CD4-positive, alpha-beta T cell treated with Interferon alpha-2 for 1 hour (primary cell): ENCODE measurements around the gene FGD6.

Experiments
- DNase-seq, 2 donors: peaks; one replicate each; pipeline ENCODE4 v3.0.0-alpha.2; 2020 to 2022

FGD6 gene

DNA sequence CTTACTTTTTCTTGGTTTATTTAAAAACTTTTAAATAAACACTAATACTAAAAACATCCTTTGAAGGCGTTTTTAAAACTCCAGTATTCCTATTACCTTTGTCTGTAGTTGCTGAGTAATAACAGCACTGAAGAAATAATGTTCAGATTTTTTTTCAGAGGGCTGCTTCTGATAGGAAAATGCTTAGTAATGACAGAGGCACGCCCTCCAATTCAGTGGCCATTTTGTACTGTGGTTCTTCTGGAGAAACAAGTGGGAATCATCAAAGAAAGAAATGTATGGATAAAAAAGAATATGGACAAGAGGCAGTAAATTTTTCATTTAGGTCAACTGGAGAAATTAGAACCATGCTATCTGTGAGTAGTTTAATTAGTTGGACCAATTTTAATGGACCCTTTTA is 13.9 kb upstream of the FGD6 start:
- DNase-seq: no peak

DNA sequence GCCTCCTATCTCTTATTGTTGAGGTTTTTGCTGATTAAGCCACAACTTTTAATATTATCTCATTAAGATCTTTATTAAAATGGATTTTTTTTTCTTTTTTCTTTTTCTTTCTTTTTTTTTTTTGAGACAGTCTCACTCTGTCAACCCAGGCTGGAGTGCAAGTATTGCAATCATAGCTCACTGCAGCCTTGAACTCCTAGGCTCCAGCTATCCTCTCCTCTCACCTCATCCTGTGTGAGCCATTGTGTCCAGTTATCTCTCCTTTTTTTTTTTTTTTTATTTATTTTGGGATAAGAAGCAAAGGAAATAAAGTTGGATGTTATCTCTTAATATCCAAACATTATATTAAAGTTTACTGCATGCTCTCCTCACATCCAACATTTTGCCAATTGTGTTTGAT is 13.0 kb upstream of the FGD6 start:
- no peak for DNase-seq

DNA sequence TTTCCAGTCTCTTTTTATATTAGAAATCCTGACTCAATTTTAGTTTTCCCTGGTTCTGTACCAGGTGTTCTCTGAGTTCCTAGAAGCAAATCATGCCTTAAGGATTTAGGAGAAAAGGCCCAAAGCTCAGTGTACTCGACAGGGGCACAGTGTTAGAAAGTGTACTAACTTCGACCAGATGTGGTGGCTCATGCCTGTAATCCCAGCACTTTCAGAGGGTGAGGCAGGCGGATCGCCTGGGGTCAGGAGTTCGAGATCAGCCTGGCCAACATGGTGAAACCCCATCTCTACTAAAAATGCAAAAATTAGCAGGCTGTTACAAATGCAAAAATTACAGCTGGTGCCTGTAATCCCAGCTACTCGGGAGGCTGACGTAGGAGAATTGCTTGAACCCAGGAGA is 12.4 kb upstream of the FGD6 start:
- DNase-seq: no peak

DNA sequence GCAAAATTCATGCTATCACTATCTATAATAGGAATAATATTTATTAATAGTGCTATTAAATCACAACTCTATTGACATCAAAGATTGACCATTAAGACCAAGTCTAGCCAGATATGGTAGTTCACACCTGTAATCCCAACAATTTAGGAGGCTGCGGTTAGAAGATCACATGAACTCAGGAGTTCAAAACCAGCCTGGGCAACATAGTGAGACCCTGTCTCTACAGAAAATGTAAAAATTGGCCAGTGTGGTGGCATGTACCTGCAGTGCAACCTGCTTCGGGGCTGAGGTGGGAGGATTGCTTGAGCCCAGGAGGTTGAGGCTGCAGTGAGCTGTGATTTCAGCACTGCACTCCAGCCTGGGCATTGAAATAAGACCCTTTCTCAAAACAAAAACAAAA is 11.3 kb upstream of the FGD6 start:
- DNase-seq: no peak

DNA sequence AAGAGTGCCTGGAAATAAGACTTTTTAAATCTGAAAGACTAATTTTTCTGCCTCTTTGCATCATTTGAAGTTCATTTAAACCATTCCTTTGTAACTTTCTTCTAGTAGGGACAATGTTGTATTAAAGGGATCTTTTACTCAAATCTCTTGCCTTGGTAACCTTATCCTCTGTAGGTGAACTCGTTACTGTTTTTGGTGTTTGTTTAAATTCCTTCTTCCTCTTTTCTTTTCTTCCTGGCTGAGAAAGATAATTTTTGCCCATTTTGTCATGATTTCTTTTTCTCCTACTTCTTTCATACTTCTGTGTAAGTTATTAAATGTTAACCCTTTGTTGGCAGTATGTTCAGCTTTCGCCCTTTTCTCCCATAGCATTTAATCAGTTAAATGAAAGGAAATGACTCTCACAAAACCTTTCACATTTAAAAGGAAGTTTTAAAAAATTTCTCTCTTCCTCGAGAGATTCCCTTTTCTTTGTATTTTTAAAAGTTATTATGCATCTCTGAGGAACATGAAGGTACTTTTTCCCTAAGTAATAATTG is 10.6 kb upstream of the FGD6 start:
- DNase-seq: no peak

DNA sequence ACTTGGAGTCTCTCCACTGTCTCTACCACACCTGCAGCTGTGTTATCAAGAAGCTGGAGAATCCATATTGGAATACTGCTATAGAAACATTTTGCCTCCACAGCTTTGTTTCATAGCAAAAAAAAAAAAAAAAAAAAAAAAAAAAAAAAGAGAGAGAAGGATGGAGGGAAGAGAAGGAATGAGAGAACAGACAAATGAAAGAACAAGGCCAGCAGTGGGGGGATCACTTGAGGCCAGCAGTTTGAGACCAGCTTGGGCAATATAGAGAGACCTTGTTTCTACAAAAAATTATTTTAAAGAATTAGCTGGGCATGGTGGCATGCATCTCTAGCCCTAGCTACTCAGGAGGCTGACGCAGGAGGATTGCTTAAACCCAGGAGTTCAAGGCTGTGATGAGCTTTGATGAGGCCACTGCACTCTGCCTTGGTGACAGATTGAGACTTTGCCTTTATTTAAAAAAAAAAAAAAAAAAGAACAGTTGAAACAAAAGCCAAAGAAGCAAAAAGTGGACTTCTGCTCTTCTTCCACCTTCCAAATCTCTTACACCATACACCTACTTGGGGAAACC is 8.5 kb upstream of the FGD6 start:
- DNase-seq: no peak

DNA sequence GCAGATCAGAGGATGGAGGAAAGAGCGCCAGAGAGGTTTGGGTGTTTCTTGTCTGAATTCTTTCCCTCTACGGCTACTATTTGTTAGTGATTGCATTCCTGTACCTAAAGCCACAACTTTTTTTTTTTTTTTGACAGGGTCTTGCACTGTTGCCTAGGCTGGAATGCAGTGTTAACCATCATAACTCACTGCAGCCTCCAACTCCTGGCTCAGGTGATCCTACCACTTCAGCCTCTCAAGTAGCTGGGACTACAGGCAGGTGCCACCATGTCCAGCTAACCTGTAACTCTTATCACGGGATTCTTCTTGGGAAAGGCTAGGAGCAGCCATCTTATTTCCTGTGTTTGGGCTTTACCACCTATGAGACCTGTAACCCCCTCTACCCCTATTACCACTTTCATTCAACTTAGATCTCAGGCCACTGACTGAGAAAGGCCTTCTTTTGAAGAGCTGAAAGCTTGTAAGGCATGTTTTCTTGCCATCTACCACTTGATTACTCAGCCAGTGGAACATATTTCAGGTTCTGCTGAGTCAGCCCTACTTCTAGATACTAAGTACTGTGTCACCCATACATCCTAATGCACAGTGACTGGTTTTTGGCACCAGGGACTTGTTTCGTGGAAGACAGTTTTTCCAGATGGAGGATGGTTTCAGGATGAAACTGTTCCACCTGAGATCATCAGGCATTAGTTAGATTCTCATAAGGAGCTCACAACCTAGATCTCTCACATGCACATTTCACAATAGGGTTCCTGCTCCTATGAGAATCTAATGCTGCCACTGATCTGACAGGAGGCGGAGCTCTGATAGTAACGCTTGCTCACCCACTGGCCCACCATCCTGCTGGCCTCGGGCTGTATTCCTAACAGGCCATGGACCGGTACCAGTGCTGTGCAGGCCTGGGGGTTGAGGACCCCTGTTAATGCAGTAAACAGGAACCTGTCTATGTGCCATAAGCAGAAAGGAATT is 7.2 kb upstream of the FGD6 start:
- DNase-seq: no peak

DNA sequence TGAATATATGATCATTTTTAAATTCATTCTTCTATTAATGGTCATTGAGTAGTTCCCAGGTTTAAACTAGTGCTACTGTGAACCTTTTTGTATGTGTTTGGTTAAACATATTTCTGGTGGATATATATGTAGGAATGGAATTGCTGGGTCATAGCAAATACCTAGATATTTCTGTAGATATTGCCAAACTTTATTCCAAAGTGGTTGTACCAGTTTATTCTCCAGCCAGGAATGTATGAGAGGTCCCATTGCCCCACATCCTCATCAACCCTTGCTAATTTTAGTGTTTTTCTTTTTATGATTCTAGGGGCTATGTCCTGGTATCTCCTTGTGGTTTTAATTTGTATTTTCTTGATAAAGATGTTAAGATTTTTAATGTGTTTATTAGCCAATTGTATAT is 3.5 kb upstream of the FGD6 start:
- DNase-seq: no peak

DNA sequence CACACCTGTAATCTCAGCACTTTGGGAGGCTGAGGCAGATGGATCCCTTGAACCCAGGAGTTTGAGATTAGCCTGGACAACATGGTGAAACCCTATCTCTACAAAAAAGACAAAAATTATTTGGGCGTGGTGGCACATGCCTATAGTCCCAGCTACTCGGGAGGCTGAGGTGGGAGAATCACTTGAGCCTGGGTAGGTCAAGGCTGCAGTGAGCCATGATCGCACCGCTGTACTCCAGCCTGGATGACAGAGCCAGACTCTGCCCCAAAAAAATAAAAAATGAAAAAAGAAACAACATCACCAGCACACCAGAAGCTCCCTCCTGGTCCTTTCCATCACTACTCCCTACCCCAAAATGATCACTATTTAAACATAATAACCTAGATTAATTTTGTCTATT is 2.9 kb upstream of the FGD6 start:
- DNase-seq: no peak

DNA sequence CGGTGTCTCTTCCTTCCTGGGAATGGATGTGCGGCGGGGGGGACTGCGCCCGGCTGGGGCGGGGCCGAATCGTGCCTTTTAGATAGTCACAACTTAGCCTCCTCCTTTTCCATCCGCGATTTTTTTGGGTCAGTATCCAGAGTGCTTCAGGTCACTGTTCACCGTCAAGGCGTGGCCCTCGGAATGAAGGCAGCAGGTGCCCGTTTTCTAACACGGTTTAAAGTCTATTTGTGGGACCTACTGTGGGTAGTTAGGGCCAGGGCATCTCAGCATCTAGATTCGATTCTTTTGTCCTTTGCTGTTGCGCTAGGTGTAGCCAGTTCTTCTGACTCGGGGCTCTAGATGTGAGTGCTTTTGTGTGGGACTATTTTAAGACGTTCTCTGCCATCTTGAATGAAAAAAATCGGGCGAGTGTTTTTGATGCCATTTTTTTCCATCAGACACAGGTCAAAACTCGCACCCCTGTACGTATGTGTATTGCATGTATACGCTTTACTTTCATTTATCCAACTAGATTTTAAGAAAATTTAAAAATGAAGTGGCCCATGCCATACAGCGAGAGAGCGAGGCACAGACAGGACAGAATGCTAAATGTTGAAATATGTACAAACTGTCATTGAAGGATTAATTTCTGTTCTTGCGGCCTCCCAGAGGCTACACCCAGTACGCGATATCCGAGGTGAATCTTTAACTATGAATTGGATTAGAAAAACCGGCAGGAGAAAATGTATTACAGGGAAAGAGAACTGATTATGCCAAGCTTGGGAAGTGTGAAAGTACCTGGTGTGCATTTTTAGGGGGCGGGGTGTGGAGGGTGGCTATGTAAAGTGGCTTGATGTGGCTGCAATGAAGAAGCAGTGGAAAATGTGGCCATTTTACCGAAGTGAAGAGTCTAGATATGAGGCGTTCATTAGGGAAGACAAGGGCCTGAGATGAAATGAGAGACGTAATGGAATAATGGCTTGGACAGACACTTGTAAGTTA is 1.2 kb upstream of the FGD6 start:
- peak; percentile 20 to 61 for DNase-seq

DNA sequence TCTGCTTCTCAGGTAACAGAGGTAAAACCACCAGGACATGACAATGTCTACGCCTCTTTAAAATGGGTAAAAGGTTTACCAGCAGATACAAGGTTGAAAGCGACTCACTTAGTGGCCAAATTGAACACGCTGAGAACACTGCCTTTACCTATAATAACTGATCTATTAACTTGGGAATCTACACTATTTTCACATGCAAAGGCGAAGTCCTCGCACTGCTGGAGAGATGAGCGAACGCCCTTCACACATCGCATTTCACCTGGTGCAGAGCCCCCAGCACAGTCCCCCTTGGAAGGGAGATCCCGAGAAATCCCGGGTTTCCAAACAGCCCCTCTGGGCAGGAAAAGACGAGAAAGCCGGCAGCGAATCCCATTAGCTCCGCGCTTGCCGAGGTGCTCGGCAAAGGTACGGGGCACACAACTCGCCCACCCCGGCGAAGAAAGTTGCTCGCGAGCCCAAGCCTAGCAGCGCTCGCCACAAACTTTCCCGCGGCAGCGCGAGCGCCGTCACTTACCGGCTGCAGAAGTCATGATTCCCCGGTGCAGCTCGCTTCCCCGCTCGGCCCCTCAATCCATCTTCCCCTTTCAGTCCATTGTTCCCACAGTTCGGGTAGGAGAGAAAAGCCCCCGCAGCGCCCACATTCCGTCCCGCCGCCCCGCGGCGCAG is 423 bp downstream of the FGD6 start:
- no peak for DNase-seq

DNA sequence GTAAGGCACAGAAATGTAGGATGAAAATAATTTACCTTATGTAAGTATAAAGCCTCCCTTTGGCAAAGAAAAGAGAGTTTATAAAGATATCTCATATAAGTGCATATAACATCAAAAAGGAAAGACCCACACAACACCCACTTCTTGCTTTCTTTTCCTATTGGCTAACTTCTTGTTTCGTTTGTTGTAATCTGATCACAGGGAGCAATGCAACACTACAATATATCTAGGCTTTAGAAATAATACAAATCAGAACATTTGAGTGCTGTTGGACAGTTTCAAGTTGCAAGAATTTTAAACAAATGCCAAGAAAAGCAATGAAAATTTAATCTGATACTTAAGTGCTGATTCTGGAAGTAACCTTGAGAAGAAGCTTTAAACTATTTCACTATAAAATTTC is 1.3 kb downstream of the FGD6 start:
- no peak for DNase-seq

DNA sequence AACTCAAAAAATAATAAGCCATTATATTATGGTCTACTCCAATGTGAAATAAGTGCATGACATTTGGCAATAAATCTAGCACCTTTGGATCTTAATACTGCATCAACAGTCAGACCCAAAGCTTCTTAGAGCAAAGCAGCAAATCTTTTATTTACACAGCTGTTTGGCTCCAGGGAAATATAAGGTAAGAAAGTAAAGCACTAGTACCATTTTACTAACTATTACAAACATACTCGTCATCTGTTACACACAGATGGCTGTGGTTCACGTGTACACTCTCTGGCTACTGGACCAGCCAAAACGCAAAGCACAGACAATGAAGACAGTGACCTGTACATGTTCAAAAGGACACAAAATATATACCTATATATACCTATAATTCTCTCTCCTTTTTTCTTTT is 2.8 kb downstream of the FGD6 start:
- DNase-seq: no peak

DNA sequence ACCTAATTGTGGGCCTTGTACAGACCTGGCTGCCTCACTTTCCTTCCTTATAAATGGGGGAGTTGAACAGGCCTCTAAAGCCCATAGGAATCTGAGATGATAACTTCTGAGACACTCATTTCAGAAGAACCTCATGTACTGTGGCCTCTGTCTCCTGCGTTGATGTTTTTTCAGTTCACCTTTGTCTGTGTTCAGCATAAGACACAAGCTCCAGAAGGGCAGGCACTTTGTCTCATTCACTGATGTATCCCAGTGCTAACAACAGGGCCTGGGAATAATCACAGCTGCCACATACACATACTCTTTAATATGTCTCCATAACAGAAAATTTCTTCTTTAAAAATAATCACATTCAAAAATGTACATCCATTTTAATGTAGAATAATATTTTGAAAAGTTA is 3.3 kb downstream of the FGD6 start:
- DNase-seq: no peak

DNA sequence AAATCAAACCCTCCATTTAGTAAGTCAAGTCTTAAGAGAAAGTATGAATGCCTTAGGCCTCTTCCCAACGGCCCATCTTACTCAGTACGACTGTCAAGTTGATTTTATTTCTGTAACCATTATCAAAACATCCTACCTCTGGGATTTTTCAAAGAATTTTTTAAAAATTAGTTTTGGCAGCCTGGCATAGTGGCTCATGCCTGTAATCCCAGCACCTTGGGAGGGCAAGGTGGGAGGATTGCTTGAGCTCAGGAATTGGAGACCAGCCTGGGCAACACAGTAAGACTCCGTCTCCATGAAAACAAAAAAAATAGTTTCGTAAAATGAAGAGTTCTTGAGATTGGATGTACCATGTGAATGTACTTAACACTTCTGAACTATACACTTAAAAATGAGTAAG is 4.1 kb downstream of the FGD6 start:
- no peak for DNase-seq

DNA sequence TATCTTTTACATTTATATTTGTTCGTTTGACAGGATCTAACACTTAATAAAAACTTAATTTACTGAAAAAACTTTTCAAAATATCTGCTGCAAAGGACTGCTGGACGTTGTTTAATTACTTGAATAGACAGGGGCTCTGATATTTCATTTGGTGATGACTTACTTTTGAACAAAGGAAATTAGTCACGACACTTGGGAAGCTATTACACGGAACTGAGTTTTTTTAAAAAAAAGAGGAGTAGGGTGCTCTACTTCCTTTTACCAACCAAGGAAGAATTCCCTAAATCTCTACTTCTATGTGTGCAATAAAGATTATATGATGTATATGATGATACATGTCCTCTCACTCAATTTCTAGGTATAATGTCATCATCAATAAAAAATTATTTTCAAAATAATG is 4.7 kb downstream of the FGD6 start:
- DNase-seq: no peak

DNA sequence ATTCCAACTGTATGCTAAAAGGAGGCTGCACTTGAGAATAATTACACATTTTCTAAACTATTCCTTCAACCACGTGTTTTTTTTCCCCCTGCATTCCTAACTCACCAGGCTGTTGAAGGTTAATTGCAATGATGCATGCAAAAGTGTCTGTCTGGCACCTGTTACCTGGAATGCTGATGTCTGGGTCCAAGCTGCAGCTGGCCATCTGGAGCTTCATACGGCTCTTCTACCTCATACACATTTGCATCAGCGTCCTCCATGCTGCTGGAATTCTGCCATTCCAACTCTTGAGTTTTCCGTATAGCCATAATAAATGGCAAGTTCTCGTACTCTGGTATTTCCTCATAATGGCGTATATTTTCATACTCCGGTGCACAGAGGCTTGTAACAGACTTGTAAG is 8.6 kb downstream of the FGD6 start:
- no peak for DNase-seq

DNA sequence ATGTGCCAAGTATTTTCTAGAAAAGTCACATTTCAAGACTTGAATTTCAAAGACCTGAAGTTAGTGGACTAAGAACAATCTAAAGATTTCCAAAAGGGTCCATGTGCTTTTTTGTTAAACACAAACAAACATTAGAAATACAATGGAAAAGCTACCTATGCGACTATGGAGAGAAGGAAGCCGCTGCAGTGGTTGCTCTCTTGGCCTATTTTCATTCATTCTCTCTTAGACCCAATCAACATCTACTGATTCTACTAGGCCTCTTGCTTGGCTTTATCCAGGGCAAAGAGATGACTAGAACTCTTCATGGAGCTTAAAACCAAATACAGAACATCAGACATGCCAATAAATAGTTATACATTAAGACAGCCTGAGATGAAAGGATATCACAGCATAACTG is 9.9 kb downstream of the FGD6 start:
- DNase-seq: no peak

DNA sequence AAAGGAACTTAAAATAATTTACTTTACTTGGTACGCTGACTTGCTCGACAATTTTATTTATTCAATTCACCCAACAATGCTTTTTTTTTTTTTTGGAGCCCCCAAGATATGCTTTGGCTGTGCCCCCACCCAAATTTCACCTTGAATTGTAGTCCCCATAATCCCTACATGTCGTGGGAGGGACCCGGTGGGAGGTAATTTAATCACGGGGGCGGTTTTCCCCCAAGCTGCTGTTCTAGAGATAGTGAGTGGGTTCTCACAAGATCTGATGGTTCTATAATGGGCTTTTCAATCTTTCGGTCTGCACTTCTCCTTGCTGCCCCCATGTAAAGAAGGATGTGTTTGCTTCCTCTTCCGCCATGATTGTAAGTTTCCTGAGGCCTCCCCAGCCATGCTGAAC is 10.4 kb downstream of the FGD6 start:
- DNase-seq: no peak

DNA sequence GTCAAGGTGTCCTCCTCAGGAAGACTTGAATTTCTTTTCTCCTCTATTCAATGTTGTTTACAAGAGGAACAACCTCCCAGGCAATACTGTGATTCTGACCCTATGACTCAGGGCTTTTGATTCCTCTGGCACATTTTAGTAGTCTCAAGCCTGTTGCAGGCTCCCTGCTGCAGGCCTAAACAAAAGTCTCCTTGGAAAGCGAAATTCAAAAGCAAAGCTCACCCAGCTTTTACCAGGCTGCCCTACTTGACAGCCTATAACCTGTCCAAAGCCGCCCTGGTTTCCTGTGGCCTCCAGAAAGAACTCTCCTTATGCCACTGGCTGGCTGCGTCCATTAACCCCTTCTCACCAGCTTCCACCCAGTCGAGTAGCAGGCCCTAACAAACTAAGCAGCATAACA is 11.6 kb downstream of the FGD6 start:
- DNase-seq: no peak

DNA sequence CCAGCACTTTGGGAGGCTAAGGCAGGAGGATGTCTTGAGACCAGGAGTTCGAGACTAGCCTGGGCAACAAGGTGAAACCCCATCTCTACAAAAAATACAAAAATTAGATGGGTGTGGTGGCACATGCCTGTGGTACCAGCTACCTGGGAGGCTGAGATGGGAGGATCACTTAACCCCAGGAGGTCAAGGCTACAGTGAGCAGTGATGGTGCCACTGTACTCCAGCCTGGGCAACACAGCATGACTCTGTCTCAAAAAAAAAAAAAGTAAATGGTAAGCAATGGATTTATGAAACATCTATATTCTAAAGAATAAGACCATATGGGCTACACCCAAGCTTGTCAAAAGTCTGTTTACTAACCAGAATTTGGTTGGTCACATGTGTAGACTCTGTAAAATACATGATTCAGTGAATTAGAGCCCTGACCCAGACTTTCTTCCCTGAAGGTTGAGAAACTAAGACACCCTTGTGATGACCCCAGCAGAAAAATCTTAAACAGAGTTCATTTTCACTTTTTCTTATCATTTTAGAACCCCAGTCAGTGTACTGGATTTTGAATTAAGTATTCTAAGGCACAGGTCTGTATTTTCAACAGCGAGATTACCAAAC is 12.1 kb downstream of the FGD6 start:
- no peak for DNase-seq
